Hematopoietic multipotent progenitor cell treated with erythropoietin and hydrocortisone succinate and interleukin-3 and kit ligand, for 6 days (in vitro differentiated cells): ENCODE data around the gene HAUS1.
"Not testable (repeated sequence)": the region's sequence is repeated elsewhere in the genome, so short reads cannot be mapped to it uniquely, and the experiment has no call there.

Experiments used
- DNase-seq: peaks from one replicate; pipeline ENCODE4 v3.0.0-alpha.2; 2015

HAUS1 gene

GRCh38 chr18:46104128-46104911 is at the start of gene HAUS1:
Gene HAUS1 (plus strand): TSS chr18:46104385. CDS start chr18:46104412, 27 bp downstream.
- DNase-seq, result peak; percentile 96

GRCh38 chr18:46054956-46055837 is 49.0 kb upstream of the HAUS1 start:
- DNase-seq, result peak; percentile 61

- DNase-seq, result peak; percentile 27
These were observed 48.4 kb upstream of the HAUS1 start for GRCh38 chr18:46055838-46056230.

- DNase-seq, result peak; percentile 94
These were observed 43.8 kb upstream of the HAUS1 start for GRCh38 chr18:46060359-46060841.

- DNase-seq, result peak; percentile 71
These were observed 42.8 kb upstream of the HAUS1 start for GRCh38 chr18:46061387-46061786.

- DNase-seq, result no peak
These were observed 42.4 kb upstream of the HAUS1 start for GRCh38 chr18:46061796-46062195.

GRCh38 chr18:46062781-46063180 is 41.4 kb upstream of the HAUS1 start:
- DNase-seq, result no peak

GRCh38 chr18:46067438-46068007 is 36.7 kb upstream of the HAUS1 start:
- DNase-seq, result peak; percentile 60

GRCh38 chr18:46068763-46069162 is 35.4 kb upstream of the HAUS1 start:
- peak; percentile 10 for DNase-seq

- no peak for DNase-seq
These were observed 34.7 kb upstream of the HAUS1 start for GRCh38 chr18:46069524-46069923.

GRCh38 chr18:46070232-46070631 is 34.0 kb upstream of the HAUS1 start:
- peak; percentile 11 for DNase-seq

- DNase-seq, result peak; percentile 66
These were observed 33.2 kb upstream of the HAUS1 start for GRCh38 chr18:46070815-46071652.

- DNase-seq, result peak; percentile 87
These were observed 32.4 kb upstream of the HAUS1 start, which contains the start of gene PSTPIP2 for GRCh38 chr18:46071653-46072375. Gene PSTPIP2 (minus strand): TSS chr18:46072260. CDS start chr18:46072188, 72 bp downstream.

GRCh38 chr18:46072376-46072867 is 31.8 kb upstream of the HAUS1 start:
- DNase-seq, result peak; percentile 14

- no peak for DNase-seq
These were observed 31.2 kb upstream of the HAUS1 start for GRCh38 chr18:46072959-46073358.

- peak; percentile 90 for DNase-seq
These were observed 30.5 kb upstream of the HAUS1 start for GRCh38 chr18:46073474-46074331.

GRCh38 chr18:46079336-46079735 is 24.8 kb upstream of the HAUS1 start:
- no peak for DNase-seq

- DNase-seq, result no peak
These were observed 24.0 kb upstream of the HAUS1 start for GRCh38 chr18:46080156-46080555.

GRCh38 chr18:46084431-46084830 is 19.8 kb upstream of the HAUS1 start:
- DNase-seq, result no peak

GRCh38 chr18:46088501-46088900 is 15.7 kb upstream of the HAUS1 start:
- DNase-seq, result not testable (repeated sequence)
